ENCODE measurements around the gene CRYBG1. TPM values are rescaled to one million over a fixed set of nuclear protein-coding genes. Genes with fewer than 3 reads are reported as not detected.

The CRYBG1 gene
- total RNA-seq, 2 experiments from 2014 or later, result 59.2 TPM

DNA sequence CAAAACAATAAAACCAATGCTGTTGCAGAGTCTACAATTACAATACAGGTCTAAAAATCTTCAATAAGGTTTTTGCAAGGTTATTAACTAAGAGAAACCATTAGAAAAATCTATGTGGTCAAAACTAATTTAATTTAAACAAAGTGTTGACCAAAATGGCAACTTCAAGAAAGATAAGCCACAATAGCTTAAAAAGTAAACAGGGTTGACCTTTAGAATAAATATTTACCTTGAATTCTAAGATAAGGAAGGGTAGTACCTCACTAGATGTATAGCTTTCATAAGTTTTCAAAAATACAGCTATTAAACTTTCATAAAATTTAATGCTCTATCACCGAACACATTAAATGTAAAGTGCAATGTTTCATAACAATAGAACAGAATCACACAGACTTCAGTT, 257.3 kb downstream of the CRYBG1 start:
- Mint-ChIP-seq H3K4me1 (peaks cover 38% of the 10 kb centered on the region), H3K9me3 (peaks cover 3% of the 10 kb centered on the region), H3K27me3 (no peaks in the 10 kb centered on the region), H3K4me3 (no peak overlapping the region), H3K27ac (no peak overlapping the region), H3K36me3 (ENCODE audit: low read depth) (peaks cover 37% of the 10 kb centered on the region)
- no peak for DNase-seq
- ChIA-PET POLR2A (interaction anchor here (1.2 to 2.2 kb wide), 2 partner anchors 10 to 12 kb away, joined by 6 to 10 read pairs; partner anchors contain the start of genes QRSL1 and RTN4IP1), CTCF (interaction anchor here (0.7 to 1.5 kb wide), 2 partner anchors 10 to 32 kb away, joined by 3 to 4 read pairs; no protein-coding TSS in a partner anchor)

DNA sequence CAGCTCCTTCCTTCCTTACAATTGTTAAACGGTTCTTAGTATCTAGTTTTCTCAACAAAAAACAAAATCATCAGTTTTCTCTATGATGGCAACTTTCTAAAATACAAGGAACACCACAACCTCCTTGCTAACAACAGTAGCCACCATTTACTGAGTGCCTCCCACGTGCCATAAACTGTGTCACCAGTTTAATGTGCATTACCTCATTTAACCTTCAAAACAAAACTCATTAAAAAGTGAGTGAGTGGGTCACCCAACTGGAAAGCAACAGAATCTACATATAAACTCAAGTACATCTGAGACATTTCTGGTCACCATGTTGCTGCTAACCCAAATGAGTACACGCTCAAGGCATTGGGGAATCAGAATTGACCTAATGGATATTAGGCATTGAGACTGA, 257.8 kb downstream of the CRYBG1 start:
- POLR2A ChIA-PET, result interaction anchor here (1.2 to 2.2 kb wide), 2 partner anchors 10 to 12 kb away, joined by 6 to 10 read pairs; partner anchors contain the start of genes QRSL1 and RTN4IP1
- H3K27me3 Mint-ChIP-seq, result no peaks in the 10 kb centered on the region
- no peak overlapping the region for H3K4me3 Mint-ChIP-seq
- H3K4me1 Mint-ChIP-seq, result peaks cover 33% of the 10 kb centered on the region
- H3K27ac Mint-ChIP-seq, result no peak overlapping the region
- peaks cover 38% of the 10 kb centered on the region for H3K36me3 Mint-ChIP-seq (ENCODE audit: low read depth)
- H3K9me3 Mint-ChIP-seq, result peaks cover 6% of the 10 kb centered on the region
- CTCF ChIA-PET, result interaction anchor here (0.7 to 1.5 kb wide), 3 partner anchors 8 to 31 kb away, joined by 3 to 8 read pairs (median 4); no protein-coding TSS in a partner anchor
- DNase-seq, result no peak

DNA sequence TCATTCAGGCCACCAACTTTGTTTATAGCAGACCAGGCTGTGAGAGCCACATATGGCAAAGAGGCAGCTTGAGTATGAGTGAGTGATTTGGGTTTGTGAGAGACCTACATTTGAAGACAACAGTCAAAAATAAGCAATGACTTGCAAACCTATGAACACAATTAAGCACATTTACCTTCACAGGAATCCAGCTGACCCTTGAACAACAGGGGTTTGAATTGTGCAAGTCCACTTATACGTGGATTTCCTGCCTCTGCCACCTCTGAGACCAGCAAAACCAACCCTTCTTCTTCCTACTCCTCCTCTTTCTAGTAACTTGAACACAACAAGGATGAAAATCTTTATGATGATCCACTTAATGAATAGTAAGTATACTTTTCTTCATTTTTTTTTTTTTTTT, 258.7 kb downstream of the CRYBG1 start:
- H3K4me3 Mint-ChIP-seq, result no peak overlapping the region
- ChIA-PET CTCF (interaction anchor here (0.7 to 1.0 kb wide), 2 partner anchors 9 to 18 kb away, joined by 3 to 8 read pairs; no protein-coding TSS in a partner anchor), POLR2A (no interaction called here)
- H3K4me1 Mint-ChIP-seq, result peaks cover 24% of the 10 kb centered on the region
- peaks cover 6% of the 10 kb centered on the region for H3K9me3 Mint-ChIP-seq
- no peak for DNase-seq
- no peaks in the 10 kb centered on the region for H3K27me3 Mint-ChIP-seq
- peaks cover 35% of the 10 kb centered on the region for H3K36me3 Mint-ChIP-seq (ENCODE audit: low read depth)
- H3K27ac Mint-ChIP-seq, result no peak overlapping the region

DNA sequence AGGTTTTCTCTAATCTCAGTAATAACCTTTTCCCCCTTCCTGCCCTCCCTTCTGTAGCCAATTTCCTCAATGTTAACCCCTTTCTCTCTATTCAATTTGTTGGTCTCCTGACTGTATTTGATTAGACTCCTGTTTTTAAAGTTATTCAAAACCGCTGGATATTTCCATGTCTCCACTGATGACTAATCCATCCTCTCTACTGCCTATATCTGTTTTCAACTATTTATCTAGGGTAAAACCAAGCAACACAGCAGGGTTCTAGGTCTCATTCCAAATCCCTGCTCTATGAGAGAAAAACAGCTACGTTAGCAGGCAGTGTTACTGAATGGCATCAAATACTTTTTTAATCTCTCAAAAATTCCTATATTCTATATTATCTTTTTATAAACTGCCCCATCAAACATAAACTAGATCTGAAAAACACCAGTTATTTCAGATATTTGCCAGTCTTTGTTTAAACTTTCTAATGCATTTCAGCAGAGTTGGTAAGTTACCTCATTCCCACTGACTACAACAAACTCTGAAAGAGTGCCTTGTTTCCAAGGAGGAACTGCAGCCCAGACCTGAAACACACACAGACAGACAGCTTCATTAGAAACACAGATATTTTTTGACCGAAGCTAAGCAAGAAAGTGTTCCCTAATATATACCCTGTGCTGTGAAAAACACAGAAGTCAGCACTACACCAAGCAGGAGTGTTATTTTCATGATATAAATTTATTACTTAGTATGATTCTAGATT, 260.6 kb downstream of the CRYBG1 start:
- Mint-ChIP-seq H3K27ac (no peak overlapping the region), H3K4me1 (peaks cover 19% of the 10 kb centered on the region), H3K36me3 (ENCODE audit: low read depth) (peaks cover 33% of the 10 kb centered on the region), H3K4me3 (no peak overlapping the region), H3K9me3 (peaks cover 6% of the 10 kb centered on the region), H3K27me3 (no peaks in the 10 kb centered on the region)
- CTCF ChIA-PET, result interaction anchor here (0.8 to 1.0 kb wide), 3 partner anchors 9 to 13 kb away, joined by 3 read pairs; no protein-coding TSS in a partner anchor
- no peak for DNase-seq
- POLR2A ChIA-PET, result interaction anchor here (1.3 kb wide), 1 partner anchor 9 kb away, joined by 5 read pairs; no protein-coding TSS in a partner anchor

Other genes with a start within 250 kb of the CRYBG1 start
- gene ATG5, start 35.0 kb upstream of the CRYBG1 start, total RNA-seq, result 10 to 100 TPM; 35.4 to 35.6 TPM

Measured in activated CD4-positive, alpha-beta memory T cell treated with anti-CD3 and anti-CD28 coated beads, Interleukin-2, amount 10 ng/mL, durations not matched to agents 7 days and 5 days (primary cell).